ENCODE results near the gene ZNF423.

ZNF423 gene

DNA sequence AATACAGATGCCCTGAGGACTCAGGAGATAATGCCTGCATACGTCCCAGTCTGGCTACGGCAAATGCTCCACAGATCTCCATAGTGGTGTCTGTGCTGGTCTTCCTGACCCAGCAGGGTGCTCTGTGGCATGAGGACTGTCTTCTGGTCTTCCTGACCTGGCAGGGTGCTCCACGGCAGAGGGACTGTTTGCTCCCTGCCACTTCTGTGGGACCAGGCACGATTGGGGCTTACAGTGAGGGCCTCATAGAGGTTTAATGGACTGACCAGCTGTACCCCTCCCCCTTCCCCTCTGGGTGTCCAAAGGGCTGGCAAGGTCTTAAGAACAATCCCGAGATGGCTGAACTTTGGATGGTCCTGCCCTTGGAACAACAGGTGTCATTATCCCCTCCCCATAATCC, 359.3 kb downstream of the ZNF423 start:
- no peak for DNase-seq (ENCODE audit: extremely low spot score)
- ChIA-PET CTCF (no interaction called here), POLR2A (no interaction called here)
- TF ChIP-seq FOXK2 (IDR thresholded peaks at IDR 0.05): no peak
- no peak for TF ChIP-seq ZNF384 (IDR thresholded peaks at IDR 0.05)
- TF ChIP-seq, protein P1, sequence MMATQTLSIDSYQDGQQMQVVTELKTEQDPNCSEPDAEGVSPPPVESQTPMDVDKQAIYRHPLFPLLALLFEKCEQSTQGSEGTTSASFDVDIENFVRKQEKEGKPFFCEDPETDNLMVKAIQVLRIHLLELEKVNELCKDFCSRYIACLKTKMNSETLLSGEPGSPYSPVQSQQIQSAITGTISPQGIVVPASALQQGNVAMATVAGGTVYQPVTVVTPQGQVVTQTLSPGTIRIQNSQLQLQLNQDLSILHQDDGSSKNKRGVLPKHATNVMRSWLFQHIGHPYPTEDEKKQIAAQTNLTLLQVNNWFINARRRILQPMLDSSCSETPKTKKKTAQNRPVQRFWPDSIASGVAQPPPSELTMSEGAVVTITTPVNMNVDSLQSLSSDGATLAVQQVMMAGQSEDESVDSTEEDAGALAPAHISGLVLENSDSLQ (IDR thresholded peaks at IDR 0.05): no peak
- no peak for TF ChIP-seq SP1 (IDR thresholded peaks at IDR 0.05)
- TF ChIP-seq LEF1 (IDR thresholded peaks at IDR 0.05; ENCODE audit: borderline replicate concordance): no peak
- no peak for TF ChIP-seq FOXA1 (IDR thresholded peaks at IDR 0.05)
- TF ChIP-seq CTBP1 (IDR thresholded peaks at IDR 0.05; ENCODE audit: borderline replicate concordance): no peak
- TF ChIP-seq ELF4 (IDR thresholded peaks at IDR 0.05): no peak
- no peak for TF ChIP-seq FOXM1 (IDR thresholded peaks at IDR 0.05; ENCODE audit: borderline replicate concordance)
- no peak for TF ChIP-seq BHLHE40 (IDR thresholded peaks at IDR 0.05; ENCODE audit: borderline replicate concordance)
- TF ChIP-seq NFRKB (IDR thresholded peaks at IDR 0.05): no peak
- no peak for TF ChIP-seq HDGF (IDR thresholded peaks at IDR 0.05; ENCODE audit: borderline replicate concordance)
- no peak for TF ChIP-seq ARNT (IDR thresholded peaks at IDR 0.05)
- no peak for TF ChIP-seq L3MBTL2 (conservative IDR thresholded peaks at IDR 0.05)
- TF ChIP-seq SUZ12 (IDR thresholded peaks at IDR 0.05): no peak
- no peak for TF ChIP-seq TARDBP (IDR thresholded peaks at IDR 0.05)

DNA sequence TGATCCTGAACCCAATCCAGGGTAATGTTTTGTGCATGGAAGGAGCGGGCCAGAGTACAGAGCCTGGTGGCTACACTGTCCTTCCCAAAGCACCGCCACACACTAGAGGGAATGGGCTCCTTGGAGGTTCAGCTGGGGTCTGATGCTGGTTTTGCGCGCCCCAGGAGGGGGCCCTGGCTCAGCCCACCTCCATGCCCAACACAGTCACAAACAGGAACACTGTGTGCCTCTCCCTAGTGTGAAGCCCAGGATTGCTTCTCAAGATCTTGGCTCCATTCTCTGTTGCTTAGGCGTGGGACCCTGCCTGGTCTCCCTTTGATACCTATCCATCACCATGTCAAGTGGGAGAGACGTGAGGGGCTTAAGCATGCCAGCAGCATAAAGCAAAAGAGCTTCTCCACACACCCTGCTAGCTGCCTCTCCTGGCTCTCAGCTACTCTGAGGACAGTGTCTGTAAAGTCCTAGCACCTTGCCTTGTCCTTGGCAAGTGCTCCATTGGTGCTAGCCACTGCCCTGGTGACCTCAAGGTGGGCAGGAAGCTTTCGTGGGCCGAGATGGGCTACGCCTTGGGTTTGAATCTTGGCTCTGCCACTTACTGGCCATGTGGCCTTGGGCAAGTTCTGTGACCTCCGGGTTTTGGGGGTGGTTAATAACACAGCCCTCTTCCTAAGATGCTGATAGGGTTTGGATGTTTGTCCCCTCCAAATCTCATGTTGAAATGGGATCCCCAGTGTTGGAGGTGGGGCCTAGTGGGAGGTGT, 360.1 kb downstream of the ZNF423 start:
- no peak for DNase-seq (ENCODE audit: extremely low spot score)
- ChIA-PET POLR2A (no interaction called here), CTCF (no interaction called here)
- TF ChIP-seq LEF1 (IDR thresholded peaks at IDR 0.05; ENCODE audit: borderline replicate concordance): no peak
- TF ChIP-seq TARDBP (IDR thresholded peaks at IDR 0.05): no peak
- no peak for TF ChIP-seq ZNF384 (IDR thresholded peaks at IDR 0.05)
- TF ChIP-seq ELF4 (IDR thresholded peaks at IDR 0.05): no peak
- no peak for TF ChIP-seq HDGF (IDR thresholded peaks at IDR 0.05; ENCODE audit: borderline replicate concordance)
- no peak for TF ChIP-seq ARNT (IDR thresholded peaks at IDR 0.05)
- TF ChIP-seq NFRKB (IDR thresholded peaks at IDR 0.05): no peak
- TF ChIP-seq L3MBTL2 (conservative IDR thresholded peaks at IDR 0.05): no peak
- no peak for TF ChIP-seq FOXA1 (IDR thresholded peaks at IDR 0.05)
- TF ChIP-seq FOXK2 (IDR thresholded peaks at IDR 0.05): no peak
- TF ChIP-seq, protein P1 (IDR thresholded peaks at IDR 0.05): no peak

DNA sequence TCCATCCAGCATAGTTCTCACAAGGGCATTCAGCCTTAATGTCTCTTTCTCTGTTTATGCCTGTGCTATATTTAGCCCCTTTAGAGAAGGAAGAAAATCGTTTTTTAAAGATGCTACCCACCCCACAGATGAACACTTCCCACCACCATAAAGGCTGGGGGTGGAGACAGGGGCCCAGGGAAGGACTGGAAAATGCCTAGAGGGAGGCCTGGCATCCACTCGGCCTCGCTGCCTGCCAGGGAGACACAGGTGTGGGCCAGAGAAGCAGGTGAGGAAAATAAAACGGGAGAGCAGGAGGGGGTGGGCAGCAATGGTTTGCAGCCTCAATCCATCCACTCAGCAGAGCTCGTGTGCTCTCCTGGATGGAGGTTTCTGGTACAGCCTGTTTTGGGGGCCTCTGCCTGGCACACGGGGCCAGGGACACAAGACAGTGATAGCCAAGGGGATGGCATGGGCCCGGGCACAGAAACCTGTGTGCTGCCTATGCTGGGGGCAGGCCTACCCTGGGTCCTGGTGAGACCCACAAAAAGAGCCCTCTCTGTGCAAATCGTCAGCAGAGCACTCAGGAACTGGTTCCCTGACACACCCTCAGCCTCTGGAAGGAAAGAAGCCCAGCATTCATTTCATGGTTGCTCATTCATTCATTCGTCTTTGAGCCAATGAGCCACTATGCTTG, 360.9 kb downstream of the ZNF423 start:
- ChIA-PET CTCF (no interaction called here), POLR2A (no interaction called here)

DNA sequence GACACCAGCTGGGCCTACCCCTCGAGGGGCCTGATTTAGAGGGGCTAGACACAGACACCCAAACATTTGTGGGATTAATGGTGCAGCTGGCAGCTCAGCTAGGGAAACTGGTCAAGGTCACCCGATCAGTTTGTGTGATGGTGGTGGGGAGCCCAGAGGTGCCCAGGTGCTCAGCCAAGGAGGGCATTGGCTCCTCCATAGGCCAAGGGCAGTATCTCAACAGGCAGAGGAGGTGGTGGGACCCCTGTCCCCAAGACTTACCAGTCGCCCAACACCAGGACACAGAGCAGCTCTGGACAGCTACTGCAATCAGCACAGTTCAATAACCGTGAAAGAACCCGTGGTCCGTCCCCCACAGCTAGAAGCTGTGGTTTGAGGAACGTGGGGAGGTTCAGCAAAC, 361.4 kb downstream of the ZNF423 start:
- ChIA-PET POLR2A (no interaction called here), CTCF (no interaction called here)
- no peak for DNase-seq (ENCODE audit: extremely low spot score)
- TF ChIP-seq HDGF (IDR thresholded peaks at IDR 0.05; ENCODE audit: borderline replicate concordance) (no peak), SUZ12 (IDR thresholded peaks at IDR 0.05) (no peak), FOXK2 (IDR thresholded peaks at IDR 0.05) (no peak), ZNF384 (IDR thresholded peaks at IDR 0.05) (no peak), CTBP1 (IDR thresholded peaks at IDR 0.05; ENCODE audit: borderline replicate concordance) (no peak)

More for the DNA sequence above, 360.9 kb downstream of the ZNF423 start:
- TF ChIP-seq SP1 (IDR thresholded peaks at IDR 0.05) (no peak), FOXK2 (IDR thresholded peaks at IDR 0.05) (no peak), SUZ12 (IDR thresholded peaks at IDR 0.05) (no peak), ARNT (IDR thresholded peaks at IDR 0.05) (no peak), TARDBP (IDR thresholded peaks at IDR 0.05) (no peak), FOXA1 (IDR thresholded peaks at IDR 0.05) (no peak), CTBP1 (IDR thresholded peaks at IDR 0.05; ENCODE audit: borderline replicate concordance) (no peak), L3MBTL2 (conservative IDR thresholded peaks at IDR 0.05) (no peak)
- TF ChIP-seq, protein P1 (IDR thresholded peaks at IDR 0.05): no peak
- DNase-seq (ENCODE audit: extremely low spot score): no peak

DNA sequence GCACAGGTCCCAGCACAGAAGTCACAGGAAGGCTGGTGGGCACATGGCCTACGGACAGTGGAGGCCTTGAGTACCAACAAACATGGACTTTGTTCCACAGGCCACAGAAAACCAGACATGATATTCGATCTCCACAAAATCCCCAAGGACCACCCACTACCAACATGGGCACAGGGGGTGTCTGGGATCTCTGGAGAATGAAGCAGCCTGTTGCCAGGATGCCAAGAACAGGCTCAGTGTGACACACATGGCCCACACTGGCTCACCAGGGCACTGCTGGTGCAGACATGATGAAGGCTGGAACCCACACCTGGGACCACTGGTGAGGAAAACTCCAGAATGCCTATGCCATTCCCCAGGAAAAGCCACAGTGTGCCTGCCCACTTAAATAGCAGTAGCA, 362.1 kb downstream of the ZNF423 start:
- no peak for DNase-seq (ENCODE audit: extremely low spot score)
- ChIA-PET POLR2A (no interaction called here), CTCF (no interaction called here)
- no peak for TF ChIP-seq BHLHE40 (IDR thresholded peaks at IDR 0.05; ENCODE audit: borderline replicate concordance)
- no peak for TF ChIP-seq FOXM1 (IDR thresholded peaks at IDR 0.05; ENCODE audit: borderline replicate concordance)
- no peak for TF ChIP-seq FOXK2 (IDR thresholded peaks at IDR 0.05)
- TF ChIP-seq, protein P1 (IDR thresholded peaks at IDR 0.05): no peak
- no peak for TF ChIP-seq ELF4 (IDR thresholded peaks at IDR 0.05)
- TF ChIP-seq HDGF (IDR thresholded peaks at IDR 0.05; ENCODE audit: borderline replicate concordance): no peak
- no peak for TF ChIP-seq SP1 (IDR thresholded peaks at IDR 0.05)
- TF ChIP-seq NFRKB (IDR thresholded peaks at IDR 0.05): no peak
- no peak for TF ChIP-seq L3MBTL2 (conservative IDR thresholded peaks at IDR 0.05)
- TF ChIP-seq FOXA1 (IDR thresholded peaks at IDR 0.05): no peak
- TF ChIP-seq ZNF384 (IDR thresholded peaks at IDR 0.05): no peak
- TF ChIP-seq SUZ12 (IDR thresholded peaks at IDR 0.05): no peak
- no peak for TF ChIP-seq CTBP1 (IDR thresholded peaks at IDR 0.05; ENCODE audit: borderline replicate concordance)
- TF ChIP-seq ARNT (IDR thresholded peaks at IDR 0.05): no peak
- no peak for TF ChIP-seq LEF1 (IDR thresholded peaks at IDR 0.05; ENCODE audit: borderline replicate concordance)
- no peak for TF ChIP-seq TARDBP (IDR thresholded peaks at IDR 0.05)
